SK-N-SH (cell line): Measurements from ENCODE around the gene AKR1A1. TPM values are rescaled to one million over a fixed set of nuclear protein-coding genes. Genes with fewer than 3 reads are reported as not detected.

ENCODE experiments used
- CTCF ChIA-PET: fragments of 300-600, 350-600 bp; formaldehyde crosslinking; extraction: SDS; loops from one replicate; lab custom pipeline; 2021; lab: Yijun Ruan, JAX
- POLR2A ChIA-PET: fragments of 350-600 bp; sonication (Branson Sonifier 250); formaldehyde crosslinking; extraction: SDS; loops from one replicate; lab custom pipeline; 2020; ENCODE audit warnings: antibody characterized with exemption, inconsistent platforms; lab: Yijun Ruan, JAX
- DNase-seq: peaks from one replicate; pipeline ENCODE4 v3.0.0; 2012
- H2AFZ ChIP-seq: fragments of 200-600 bp; sonication (generic); 2 replicates; pipeline ENCODE4 v1.8.1; 2016; ENCODE audit warnings: antibody characterized with exemption, mild to moderate bottlenecking, low read depth
- H3F3A ChIP-seq: fragments of 200-600 bp; sonication (generic); replicated peaks from 2 replicates; pipeline ENCODE3; 2016; ENCODE audit warnings: antibody characterized with exemption, mild to moderate bottlenecking; ENCODE audit not compliant: insufficient read depth
- H3K27ac ChIP-seq, 2 experiments: fragments of 200-500 bp in 1 of 2; fragments of 200-600 bp in 1 of 2; sonication (Bioruptor generic) in 1 of 2; sonication (generic), shearing (Covaris generic) in 1 of 2; 2 replicates each; pipeline versions ENCODE4 v1.5.1 to v1.6.1; 2014 to 2016; ENCODE audit warnings: low read depth in 2 of 2, inconsistent platforms in 1 of 2, low read length in 1 of 2, mild to moderate bottlenecking in 1 of 2, mixed read lengths in 1 of 2
- H3K27me3 ChIP-seq: fragments of 200-600 bp; sonication (generic), shearing (Covaris generic); 2 replicates; pipeline ENCODE4 v1.6.1; 2016; ENCODE audit warnings: mixed run types; ENCODE audit not compliant: insufficient read depth
- H3K36me3 ChIP-seq, 2 experiments: fragments of 200-500 bp in 1 of 2; fragments of 200-600 bp in 1 of 2; sonication (Bioruptor generic) in 1 of 2; sonication (generic) in 1 of 2; replicated peaks in 1 of 2; 2 replicates each; pipeline versions ENCODE3 to v1.5.1; 2014 to 2016; ENCODE audit warnings: low read length in 1 of 2, mild to moderate bottlenecking in 1 of 2; ENCODE audit not compliant: insufficient read depth in 2 of 2, control insufficient read depth in 1 of 2
- H3K4me1 ChIP-seq, 2 experiments: fragments of 200-500 bp in 1 of 2; fragments of 200-600 bp in 1 of 2; sonication (Bioruptor generic) in 1 of 2; sonication (generic), shearing (Covaris generic) in 1 of 2; 2 replicates each; pipeline versions ENCODE4 v1.5.1 to v1.6.1; 2014 to 2016; ENCODE audit warnings: low read depth in 1 of 2, low read length in 1 of 2, mixed run types in 1 of 2; ENCODE audit not compliant: insufficient read depth in 2 of 2, control insufficient read depth in 1 of 2
- H3K4me2 ChIP-seq: fragments of 200-600 bp; sonication (generic), shearing (Covaris generic); 2 replicates; pipeline ENCODE4 v1.6.1; 2017; ENCODE audit warnings: mixed run types
- H3K4me3 ChIP-seq, 2 experiments: fragments of 200-500 bp in 1 of 2; fragments of 200-600 bp in 1 of 2; sonication (Bioruptor generic) in 1 of 2; sonication (generic), shearing (Covaris generic) in 1 of 2; 2 replicates each; pipeline versions ENCODE4 v1.5.1 to v1.8.1; 2014 to 2016; ENCODE audit warnings: low read depth in 2 of 2, inconsistent platforms in 1 of 2, low read length in 1 of 2, mild to moderate bottlenecking in 1 of 2, mixed read lengths in 1 of 2, moderate library complexity in 1 of 2
- H3K79me2 ChIP-seq: fragments of 200-600 bp; sonication (generic); 2 replicates; pipeline ENCODE4 v1.8.1; 2017; ENCODE audit warnings: mild to moderate bottlenecking; ENCODE audit not compliant: insufficient read depth
- H3K9ac ChIP-seq: fragments of 200-600 bp; sonication (generic); 2 replicates; pipeline ENCODE4 v1.6.1; 2017; ENCODE audit warnings: mixed run types
- H3K9me2 ChIP-seq: fragments of 200-600 bp; sonication (generic); 2 replicates; pipeline ENCODE4 v1.6.1; 2017; ENCODE audit warnings: mixed run types
- H3K9me3 ChIP-seq: fragments of 200-600 bp; sonication (generic); 2 replicates; pipeline ENCODE4 v1.6.1; 2017; ENCODE audit warnings: mixed run types, mild to moderate bottlenecking, moderate library complexity
- H4K20me1 ChIP-seq: fragments of 200-600 bp; sonication (generic); 2 replicates; pipeline ENCODE4 v1.6.1; 2017; ENCODE audit warnings: mild to moderate bottlenecking, mixed run types; ENCODE audit not compliant: insufficient read depth
- ELF1 ChIP-seq: IDR thresholded peaks from 2 replicates; pipeline ENCODE4 v1.4.0; 2012
- EP300 ChIP-seq, 2 experiments: IDR thresholded peaks; 2 replicates each; pipeline versions ENCODE4 v1.4.0 to v1.6.1; 2012; ENCODE audit warnings: borderline replicate concordance in 1 of 2, low read depth in 1 of 2, low read length in 1 of 2
- EZH2phosphoT487 ChIP-seq: fragments of 200-600 bp; sonication (generic); IDR thresholded peaks from 2 replicates; pipeline ENCODE4 v1.6.1; 2017; ENCODE audit warnings: low read depth, mixed run types, mild to moderate bottlenecking, antibody characterized with exemption, moderate library complexity, borderline replicate concordance
- FOSL2 ChIP-seq: IDR thresholded peaks from 2 replicates; pipeline ENCODE4 v1.4.0; 2012; ENCODE audit warnings: low read depth, mild to moderate bottlenecking, moderate library complexity, borderline replicate concordance
- FOXJ3 ChIP-seq: sonication (generic); formaldehyde crosslinking; IDR thresholded peaks from 2 replicates; pipeline ENCODE4 v1.5.1; 2020; ENCODE audit warnings: mild to moderate bottlenecking, missing genetic modification reagents
- FOXM1 ChIP-seq: IDR thresholded peaks from 2 replicates; pipeline ENCODE4 v1.4.0; 2012; ENCODE audit warnings: low read depth, mild to moderate bottlenecking
- MEF2A ChIP-seq: IDR thresholded peaks from 2 replicates; pipeline ENCODE4 v1.4.0; 2012; ENCODE audit warnings: low read depth, borderline replicate concordance
- MXI1 ChIP-seq: IDR thresholded peaks from 2 replicates; pipeline ENCODE4 v1.6.1; 2012; ENCODE audit warnings: mild to moderate bottlenecking, low read depth, low read length, improper control_type of control experiment
- NRF1 ChIP-seq: IDR thresholded peaks from 2 replicates; pipeline ENCODE4 v1.6.1; 2012; ENCODE audit warnings: low read depth, mild to moderate bottlenecking, low read length
- POLR2AphosphoS5 ChIP-seq: IDR thresholded peaks from 2 replicates; pipeline ENCODE4 v1.6.1; 2012; ENCODE audit warnings: low read depth, low read length
- RXRA ChIP-seq: IDR thresholded peaks from 2 replicates; pipeline ENCODE4 v1.4.0; 2012; ENCODE audit warnings: low read depth, mild to moderate bottlenecking, borderline replicate concordance
- SMC3 ChIP-seq: IDR thresholded peaks from 2 replicates; pipeline ENCODE4 v1.6.1; 2012; ENCODE audit warnings: low read depth, low read length, improper control_type of control experiment
- TEAD4 ChIP-seq: IDR thresholded peaks from 2 replicates; pipeline ENCODE4 v1.4.0; 2012; ENCODE audit warnings: mild to moderate bottlenecking, borderline replicate concordance; ENCODE audit not compliant: insufficient read depth
- YY1 ChIP-seq: IDR thresholded peaks from 2 replicates; pipeline ENCODE4 v1.4.0; 2012; ENCODE audit warnings: low read depth, mild to moderate bottlenecking
- WGBS: methylation state at CpG from one replicate; pipeline ENCODE4 v1.1.6; 2017; ENCODE audit warnings: low lambda C conversion rate; 5-methylcytosine and 5-hydroxymethylcytosine counted together
- polyA plus RNA-seq, 3 experiments: library from polyadenylated mRNA; depleted of rRNA; stranded (reverse); fragments of >200 nt; gene quantifications; 2 replicates each; pipeline ENCODE4 v1.2.3, GENCODE V29; 2012
- TF ChIP-seq, protein P1 (sequence below): IDR thresholded peaks from 2 replicates; pipeline ENCODE4 v1.6.1; 2012; ENCODE audit warnings: mild to moderate bottlenecking, low read depth, low read length, moderate library complexity
- TF ChIP-seq, protein P2 (sequence below): IDR thresholded peaks from 2 replicates; pipeline ENCODE4 v1.4.0; 2012; ENCODE audit warnings: low read depth, borderline replicate concordance
- TF ChIP-seq, protein P3 (sequence below): IDR thresholded peaks from 2 replicates; pipeline ENCODE4; 2012
- TF ChIP-seq, protein P4 (sequence below): IDR thresholded peaks from 2 replicates; pipeline ENCODE4 v1.4.0; 2012; ENCODE audit warnings: low read depth, borderline replicate concordance
- TF ChIP-seq, protein P5 (sequence below): fragments of 150-350 bp; IDR thresholded peaks from 2 replicates; pipeline ENCODE4 v1.6.1; 2017; ENCODE audit warnings: antibody characterized with exemption, low read length, low read depth, borderline replicate concordance
- TF ChIP-seq, protein P6 (sequence below): fragments of 200-600 bp; sonication (generic); IDR thresholded peaks from 2 replicates; pipeline ENCODE4 v1.6.1; 2017; ENCODE audit warnings: antibody characterized with exemption, mild to moderate bottlenecking, moderate library complexity
- TF ChIP-seq, protein P7 (sequence below): IDR thresholded peaks from 2 replicates; pipeline ENCODE4 v1.4.0; 2012; ENCODE audit warnings: low read depth

Gene AKR1A1
- polyA plus RNA-seq, 1 of the 3 experiments (the other 2 are of a cell fraction) = 156 TPM

DNA sequence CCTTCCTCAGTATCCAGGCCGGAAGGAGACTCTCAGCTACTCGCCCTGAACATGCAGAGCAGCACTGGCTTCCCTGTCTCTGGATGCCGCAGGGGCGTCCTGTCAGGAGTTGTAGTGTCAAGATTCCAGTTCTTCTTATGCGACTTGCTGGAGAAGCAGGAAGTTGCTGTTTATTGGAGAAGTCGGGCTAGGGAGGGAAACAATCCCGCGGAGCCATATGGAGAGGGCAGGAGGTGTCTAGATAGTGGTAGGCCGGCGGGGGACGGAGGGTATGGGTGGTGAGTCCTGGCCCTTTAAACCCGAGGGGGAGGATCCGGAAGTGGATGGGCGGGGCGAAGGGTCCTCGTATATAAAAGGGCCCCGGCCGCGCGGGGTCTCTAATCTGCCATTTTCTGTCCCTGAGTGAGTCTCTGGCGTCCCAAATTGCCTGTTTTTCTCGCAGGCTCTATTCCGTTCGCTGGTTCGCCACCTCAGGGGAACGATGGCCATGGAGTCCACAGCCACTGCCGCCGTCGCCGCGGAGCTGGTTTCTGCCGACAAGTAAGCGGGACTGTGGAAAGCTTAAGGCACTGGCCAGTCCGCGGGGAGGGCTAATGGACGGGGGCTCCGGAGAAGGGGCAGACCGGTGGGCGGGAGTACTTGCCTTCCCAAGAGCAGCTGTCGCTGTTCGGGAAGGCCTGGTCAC lies 33.2 kb downstream of the AKR1A1 start, which contains the start of gene NASP:
Gene NASP, plus strand, starts transcription at position 376 of the 685 bp plus-strand sequence. Its CDS starts 106 bp downstream, at position 482.
- H3K9me2 ChIP-seq = no peaks in the 10 kb centered on the region
- H3F3A ChIP-seq = peaks cover 8% of the 10 kb centered on the region
- H3K79me2 ChIP-seq = peaks cover 47% of the 10 kb centered on the region
- H3K9me3 ChIP-seq = no peaks in the 10 kb centered on the region
- H3K27me3 ChIP-seq = no peaks in the 10 kb centered on the region
- H3K36me3 ChIP-seq = no peaks in the 10 kb centered on the region
- peak within 1 kb of the TSS; percentile 100 for H2AFZ ChIP-seq
- 0% methylated on average over 28 of the region's 41 CpGs for WGBS
- peaks cover 5 to 9% of the 10 kb centered on the region in 2 experiments; a peak in 3 of 4 replicates for H3K4me1 ChIP-seq
- H3K9ac ChIP-seq = peak within 1 kb of the TSS; percentile 96
- H3K4me3 ChIP-seq = peak within 1 kb of the TSS; percentile 76 to 97
- CTCF ChIA-PET = interaction anchor here (1.1 to 6.5 kb wide), 3 partner anchors 14 to 71 kb away, joined by 3 to 55 read pairs (median 7); no protein-coding TSS in a partner anchor
- peak within 1 kb of the TSS; percentile 89 to 90 for H3K27ac ChIP-seq
- DNase-seq = peak; percentile 90
- peak within 1 kb of the TSS; percentile 96 for H3K4me2 ChIP-seq
- POLR2A ChIA-PET = interaction anchor here (0.6 to 4.7 kb wide), 10 partner anchors 9 to 244 kb away, joined by 3 to 32 read pairs (median 4); partner anchors contain the start of genes AKR1A1, GPBP1L1, PRDX1 and TOE1
- peaks cover 40% of the 10 kb centered on the region for H4K20me1 ChIP-seq
- TF ChIP-seq, protein P1, sequence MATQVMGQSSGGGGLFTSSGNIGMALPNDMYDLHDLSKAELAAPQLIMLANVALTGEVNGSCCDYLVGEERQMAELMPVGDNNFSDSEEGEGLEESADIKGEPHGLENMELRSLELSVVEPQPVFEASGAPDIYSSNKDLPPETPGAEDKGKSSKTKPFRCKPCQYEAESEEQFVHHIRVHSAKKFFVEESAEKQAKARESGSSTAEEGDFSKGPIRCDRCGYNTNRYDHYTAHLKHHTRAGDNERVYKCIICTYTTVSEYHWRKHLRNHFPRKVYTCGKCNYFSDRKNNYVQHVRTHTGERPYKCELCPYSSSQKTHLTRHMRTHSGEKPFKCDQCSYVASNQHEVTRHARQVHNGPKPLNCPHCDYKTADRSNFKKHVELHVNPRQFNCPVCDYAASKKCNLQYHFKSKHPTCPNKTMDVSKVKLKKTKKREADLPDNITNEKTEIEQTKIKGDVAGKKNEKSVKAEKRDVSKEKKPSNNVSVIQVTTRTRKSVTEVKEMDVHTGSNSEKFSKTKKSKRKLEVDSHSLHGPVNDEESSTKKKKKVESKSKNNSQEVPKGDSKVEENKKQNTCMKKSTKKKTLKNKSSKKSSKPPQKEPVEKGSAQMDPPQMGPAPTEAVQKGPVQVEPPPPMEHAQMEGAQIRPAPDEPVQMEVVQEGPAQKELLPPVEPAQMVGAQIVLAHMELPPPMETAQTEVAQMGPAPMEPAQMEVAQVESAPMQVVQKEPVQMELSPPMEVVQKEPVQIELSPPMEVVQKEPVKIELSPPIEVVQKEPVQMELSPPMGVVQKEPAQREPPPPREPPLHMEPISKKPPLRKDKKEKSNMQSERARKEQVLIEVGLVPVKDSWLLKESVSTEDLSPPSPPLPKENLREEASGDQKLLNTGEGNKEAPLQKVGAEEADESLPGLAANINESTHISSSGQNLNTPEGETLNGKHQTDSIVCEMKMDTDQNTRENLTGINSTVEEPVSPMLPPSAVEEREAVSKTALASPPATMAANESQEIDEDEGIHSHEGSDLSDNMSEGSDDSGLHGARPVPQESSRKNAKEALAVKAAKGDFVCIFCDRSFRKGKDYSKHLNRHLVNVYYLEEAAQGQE = peak; percentile 47; the same call in 1 of the 2 replicates
- TF ChIP-seq SMC3 (no peak), RXRA (no peak), FOSL2 (no peak), MEF2A (no peak), NRF1 (no peak), FOXJ3 (CRISPR knock-in tag) (no peak), EP300 (IDR thresholded peaks at IDR 0.05; ENCODE audit: borderline replicate concordance in 1 of 2, low read depth in 1 of 2, low read length in 1 of 2) (no peak), FOXM1 (no peak), POLR2AphosphoS5 (peak; percentile 99), TEAD4 (no peak), ELF1 (no peak; the same call in 1 of the 2 replicates), MXI1 (peak; percentile 36), YY1 (no peak; the same call in 1 of the 2 replicates), EZH2phosphoT487 (no peak)
- TF ChIP-seq, protein P2, sequence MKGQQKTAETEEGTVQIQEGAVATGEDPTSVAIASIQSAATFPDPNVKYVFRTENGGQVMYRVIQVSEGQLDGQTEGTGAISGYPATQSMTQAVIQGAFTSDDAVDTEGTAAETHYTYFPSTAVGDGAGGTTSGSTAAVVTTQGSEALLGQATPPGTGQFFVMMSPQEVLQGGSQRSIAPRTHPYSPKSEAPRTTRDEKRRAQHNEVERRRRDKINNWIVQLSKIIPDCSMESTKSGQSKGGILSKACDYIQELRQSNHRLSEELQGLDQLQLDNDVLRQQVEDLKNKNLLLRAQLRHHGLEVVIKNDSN = no peak
- TF ChIP-seq, protein P3, sequence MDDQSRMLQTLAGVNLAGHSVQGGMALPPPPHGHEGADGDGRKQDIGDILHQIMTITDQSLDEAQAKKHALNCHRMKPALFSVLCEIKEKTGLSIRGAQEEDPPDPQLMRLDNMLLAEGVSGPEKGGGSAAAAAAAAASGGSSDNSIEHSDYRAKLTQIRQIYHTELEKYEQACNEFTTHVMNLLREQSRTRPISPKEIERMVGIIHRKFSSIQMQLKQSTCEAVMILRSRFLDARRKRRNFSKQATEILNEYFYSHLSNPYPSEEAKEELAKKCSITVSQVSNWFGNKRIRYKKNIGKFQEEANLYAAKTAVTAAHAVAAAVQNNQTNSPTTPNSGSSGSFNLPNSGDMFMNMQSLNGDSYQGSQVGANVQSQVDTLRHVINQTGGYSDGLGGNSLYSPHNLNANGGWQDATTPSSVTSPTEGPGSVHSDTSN = 0 out of 2 replicates have a peak, but pooled peaks have one; percentile 4
- TF ChIP-seq, protein P4, sequence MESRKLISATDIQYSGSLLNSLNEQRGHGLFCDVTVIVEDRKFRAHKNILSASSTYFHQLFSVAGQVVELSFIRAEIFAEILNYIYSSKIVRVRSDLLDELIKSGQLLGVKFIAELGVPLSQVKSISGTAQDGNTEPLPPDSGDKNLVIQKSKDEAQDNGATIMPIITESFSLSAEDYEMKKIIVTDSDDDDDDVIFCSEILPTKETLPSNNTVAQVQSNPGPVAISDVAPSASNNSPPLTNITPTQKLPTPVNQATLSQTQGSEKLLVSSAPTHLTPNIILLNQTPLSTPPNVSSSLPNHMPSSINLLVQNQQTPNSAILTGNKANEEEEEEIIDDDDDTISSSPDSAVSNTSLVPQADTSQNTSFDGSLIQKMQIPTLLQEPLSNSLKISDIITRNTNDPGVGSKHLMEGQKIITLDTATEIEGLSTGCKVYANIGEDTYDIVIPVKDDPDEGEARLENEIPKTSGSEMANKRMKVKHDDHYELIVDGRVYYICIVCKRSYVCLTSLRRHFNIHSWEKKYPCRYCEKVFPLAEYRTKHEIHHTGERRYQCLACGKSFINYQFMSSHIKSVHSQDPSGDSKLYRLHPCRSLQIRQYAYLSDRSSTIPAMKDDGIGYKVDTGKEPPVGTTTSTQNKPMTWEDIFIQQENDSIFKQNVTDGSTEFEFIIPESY = no peak
- TF ChIP-seq, protein P5, sequence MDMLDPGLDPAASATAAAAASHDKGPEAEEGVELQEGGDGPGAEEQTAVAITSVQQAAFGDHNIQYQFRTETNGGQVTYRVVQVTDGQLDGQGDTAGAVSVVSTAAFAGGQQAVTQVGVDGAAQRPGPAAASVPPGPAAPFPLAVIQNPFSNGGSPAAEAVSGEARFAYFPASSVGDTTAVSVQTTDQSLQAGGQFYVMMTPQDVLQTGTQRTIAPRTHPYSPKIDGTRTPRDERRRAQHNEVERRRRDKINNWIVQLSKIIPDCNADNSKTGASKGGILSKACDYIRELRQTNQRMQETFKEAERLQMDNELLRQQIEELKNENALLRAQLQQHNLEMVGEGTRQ = no peak
- TF ChIP-seq, protein P6, sequence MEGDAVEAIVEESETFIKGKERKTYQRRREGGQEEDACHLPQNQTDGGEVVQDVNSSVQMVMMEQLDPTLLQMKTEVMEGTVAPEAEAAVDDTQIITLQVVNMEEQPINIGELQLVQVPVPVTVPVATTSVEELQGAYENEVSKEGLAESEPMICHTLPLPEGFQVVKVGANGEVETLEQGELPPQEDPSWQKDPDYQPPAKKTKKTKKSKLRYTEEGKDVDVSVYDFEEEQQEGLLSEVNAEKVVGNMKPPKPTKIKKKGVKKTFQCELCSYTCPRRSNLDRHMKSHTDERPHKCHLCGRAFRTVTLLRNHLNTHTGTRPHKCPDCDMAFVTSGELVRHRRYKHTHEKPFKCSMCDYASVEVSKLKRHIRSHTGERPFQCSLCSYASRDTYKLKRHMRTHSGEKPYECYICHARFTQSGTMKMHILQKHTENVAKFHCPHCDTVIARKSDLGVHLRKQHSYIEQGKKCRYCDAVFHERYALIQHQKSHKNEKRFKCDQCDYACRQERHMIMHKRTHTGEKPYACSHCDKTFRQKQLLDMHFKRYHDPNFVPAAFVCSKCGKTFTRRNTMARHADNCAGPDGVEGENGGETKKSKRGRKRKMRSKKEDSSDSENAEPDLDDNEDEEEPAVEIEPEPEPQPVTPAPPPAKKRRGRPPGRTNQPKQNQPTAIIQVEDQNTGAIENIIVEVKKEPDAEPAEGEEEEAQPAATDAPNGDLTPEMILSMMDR = no peak
- TF ChIP-seq, protein P7, sequence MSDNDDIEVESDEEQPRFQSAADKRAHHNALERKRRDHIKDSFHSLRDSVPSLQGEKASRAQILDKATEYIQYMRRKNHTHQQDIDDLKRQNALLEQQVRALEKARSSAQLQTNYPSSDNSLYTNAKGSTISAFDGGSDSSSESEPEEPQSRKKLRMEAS = peak; percentile 81
